T-helper 2 cell treated with Interferon-gamma antibody and Interleukin-4, amounts not matched to agents 100 ng/mL and 5 ng/mL, for 36 hours (primary cell): Measurements from ENCODE around the gene CTU2. TPM values are rescaled to one million over a fixed set of nuclear protein-coding genes. Genes with fewer than 3 reads are reported as not detected.

Experiments
- intact Hi-C: fragments of 100-400 bp; cut with micrococcal nuclease; formaldehyde crosslinking; loops from one replicate; pipeline ENCODE4 v1.15.1; 2023
- total RNA-seq: library from RNA; stranded (reverse); gene quantifications from 2 replicates; pipeline ENCODE4 v1.2.3, GENCODE V29; 2022

CTU2 gene
- total RNA-seq, 1 donor from 2014 or later, result 30.5 TPM

DNA sequence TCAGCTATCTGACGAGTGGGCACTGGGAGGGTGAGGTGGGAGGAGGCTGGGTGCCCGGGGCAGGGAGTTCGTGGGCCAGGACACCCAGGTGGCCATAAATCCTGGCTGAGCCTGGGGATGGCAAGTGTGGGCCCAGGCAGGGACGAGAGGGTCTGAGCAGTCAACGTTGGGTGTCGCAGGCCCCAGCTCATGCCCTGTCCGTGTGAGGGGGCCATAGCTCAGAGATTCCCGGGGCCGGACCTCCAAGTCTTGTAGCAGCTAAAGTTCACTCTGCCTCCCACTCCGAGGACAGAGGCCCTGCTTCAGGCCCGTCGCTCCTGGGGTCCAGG lies 34.4 kb downstream of the CTU2 start:
- intact Hi-C loops, result loop anchor here (5.0 kb wide), 1 partner anchor 62 kb away; the partner anchor contains the start of gene CDT1

- intact Hi-C loops, result loop anchor here (5.0 kb wide), 1 partner anchor 61 kb away; the partner anchor contains the start of gene CDT1
These were observed 35.1 kb downstream of the CTU2 start for GRCh38 chr16:88741368-88741767.

DNA sequence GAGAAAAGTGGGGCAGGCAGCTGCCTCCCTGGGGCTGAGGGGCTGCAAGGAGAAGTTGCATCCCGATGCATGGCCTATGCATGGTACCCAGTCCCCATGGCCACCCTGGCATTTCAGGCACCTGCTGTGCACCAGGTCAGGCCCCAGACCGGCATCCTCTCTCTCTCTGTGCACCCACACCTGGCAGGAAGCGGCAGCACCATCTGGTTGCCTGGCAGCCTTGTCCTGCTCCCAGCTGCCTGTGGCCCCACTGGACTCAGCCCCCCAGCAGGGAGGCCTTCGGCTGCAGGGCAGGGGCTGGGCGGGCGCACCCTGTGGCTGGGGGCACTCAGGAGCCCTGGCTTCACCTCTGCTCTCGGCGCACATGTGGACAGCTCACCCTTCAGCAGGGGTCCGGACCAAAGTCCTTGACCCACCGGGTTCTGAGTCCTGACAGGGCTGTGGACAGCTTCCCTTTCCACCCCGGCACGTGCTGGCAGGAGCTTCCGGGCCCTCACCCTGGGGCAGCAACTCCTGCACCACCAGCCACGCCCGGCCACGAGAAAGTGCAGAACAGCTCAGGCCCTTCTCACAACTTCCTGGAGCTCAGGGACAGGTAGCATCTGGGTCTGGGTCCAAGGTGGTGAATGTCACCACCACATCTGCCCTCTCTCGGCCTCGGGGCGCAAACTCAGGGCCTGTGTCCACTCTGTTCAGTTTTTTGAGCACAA lies 36.7 kb downstream of the CTU2 start:
- intact Hi-C loops, result loop anchor here (5.0 kb wide), 1 partner anchor 59 kb away; the partner anchor contains the start of gene CDT1

DNA sequence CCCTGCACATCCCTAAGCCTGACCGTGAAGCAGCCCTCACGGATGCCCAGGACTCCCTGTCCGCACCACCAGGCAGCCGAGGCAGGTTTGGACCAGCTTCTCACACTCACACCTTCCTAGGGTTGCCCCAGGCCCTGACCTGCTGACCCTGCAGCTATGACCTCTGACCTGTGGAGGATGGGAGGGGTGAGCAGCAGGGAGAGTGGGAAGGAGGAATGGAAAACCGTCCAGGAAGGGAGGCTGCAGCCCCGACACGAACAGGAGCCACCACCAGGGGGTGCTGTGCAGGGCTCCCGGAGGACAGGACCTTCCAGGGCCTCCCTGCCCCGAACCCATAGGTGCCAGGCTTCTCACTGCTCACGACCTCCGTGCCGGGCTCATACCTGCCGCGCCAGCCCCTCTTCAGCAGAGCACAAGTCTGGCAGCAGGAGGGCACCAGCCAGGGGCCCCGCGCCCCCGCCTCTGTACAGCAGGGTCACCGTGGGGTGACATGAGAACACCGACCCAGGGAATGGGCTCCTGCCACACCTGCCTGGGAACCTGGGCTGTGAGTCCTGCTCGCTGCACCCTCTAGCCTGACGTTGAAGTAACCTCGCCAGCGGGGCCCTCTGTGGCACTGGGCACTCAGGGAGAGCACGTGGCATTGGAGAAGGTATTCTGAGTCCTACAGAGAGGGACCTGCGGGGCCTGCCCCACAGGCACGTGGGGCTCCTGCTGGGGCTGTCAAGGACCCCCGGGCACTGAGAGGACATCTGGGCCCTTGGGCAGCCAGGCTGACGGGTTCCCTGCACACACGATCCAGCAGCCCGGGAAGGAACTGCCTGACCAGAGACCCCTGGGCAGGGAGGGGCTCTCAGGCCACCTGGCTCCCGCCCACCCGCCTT lies 37.6 kb downstream of the CTU2 start:
- intact Hi-C loops, result loop anchor here (2.0 to 5.0 kb wide), 4 partner anchors 41 to 473 kb away; partner anchors contain the start of genes CDT1, GALNS, PIEZO1 and TRAPPC2L

- intact Hi-C loops, result loop anchor here (2.0 to 5.0 kb wide), 4 partner anchors 40 to 472 kb away; partner anchors contain the start of genes CDT1, GALNS, PIEZO1 and TRAPPC2L
These were observed 38.5 kb downstream of the CTU2 start for GRCh38 chr16:88744577-88745521.

GRCh38 chr16:88746506-88746905 lies 40.2 kb downstream of the CTU2 start:
- intact Hi-C loops, result no loop called here

DNA sequence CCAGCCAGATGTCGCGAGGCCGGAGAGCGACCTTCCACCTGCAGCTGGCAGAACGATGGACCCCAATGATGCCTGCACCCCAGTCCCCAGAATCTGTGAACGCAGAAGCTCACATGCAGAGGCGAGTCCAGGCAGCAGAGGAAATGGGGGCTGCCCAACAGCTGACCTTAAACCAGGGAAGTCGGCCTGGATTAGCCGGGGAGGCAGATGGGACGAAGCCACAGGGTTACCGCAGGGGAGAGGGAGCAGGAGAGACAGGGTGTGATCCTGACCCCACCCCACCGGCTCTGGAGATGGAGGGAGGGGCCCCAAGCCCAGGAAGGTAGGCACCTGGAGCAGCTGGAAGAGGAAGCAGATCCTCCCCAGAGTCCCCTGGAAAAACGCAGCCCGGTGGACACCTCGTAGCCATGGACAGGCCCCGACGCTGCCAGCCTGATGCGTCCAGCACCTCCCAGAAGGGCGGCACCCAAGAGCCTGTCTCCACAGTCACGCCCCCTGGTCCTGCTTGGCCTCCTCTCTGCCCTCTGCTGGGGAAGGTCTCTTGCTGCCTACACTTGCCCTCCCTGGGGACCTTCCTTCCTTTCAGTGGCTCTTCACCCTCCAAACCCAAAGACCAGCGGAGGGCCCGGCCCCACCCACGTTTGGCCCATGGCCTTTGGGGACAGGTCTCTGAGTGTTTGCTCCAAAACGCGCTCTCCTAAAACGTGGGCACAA lies 41.4 kb downstream of the CTU2 start:
- intact Hi-C loops, result no loop called here

- intact Hi-C loops, result no loop called here
These were observed 42.1 kb downstream of the CTU2 start for GRCh38 chr16:88748364-88748763.

- intact Hi-C loops, result no loop called here
These were observed 43.1 kb downstream of the CTU2 start for GRCh38 chr16:88749358-88749757.

DNA sequence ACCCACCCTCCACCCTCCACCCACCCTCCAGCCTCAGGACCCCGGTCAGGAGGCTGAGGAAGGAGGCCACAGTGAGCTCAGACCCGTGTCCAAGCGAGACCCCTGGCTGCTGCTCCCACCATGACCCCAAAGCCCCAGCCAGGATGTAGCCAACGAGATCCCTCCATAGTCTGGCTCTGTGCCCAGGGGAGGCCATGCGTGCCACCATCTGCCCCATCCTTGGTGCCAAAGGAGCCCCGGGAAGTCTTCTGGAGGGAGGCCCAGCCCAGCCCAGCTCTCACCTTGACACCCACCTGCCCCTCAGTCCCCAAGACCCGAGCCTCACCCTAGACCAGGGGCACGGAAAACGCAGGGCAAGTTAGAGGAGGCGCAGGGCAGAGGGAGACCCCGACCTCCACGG lies 44.6 kb downstream of the CTU2 start:
- intact Hi-C loops, result no loop called here

DNA sequence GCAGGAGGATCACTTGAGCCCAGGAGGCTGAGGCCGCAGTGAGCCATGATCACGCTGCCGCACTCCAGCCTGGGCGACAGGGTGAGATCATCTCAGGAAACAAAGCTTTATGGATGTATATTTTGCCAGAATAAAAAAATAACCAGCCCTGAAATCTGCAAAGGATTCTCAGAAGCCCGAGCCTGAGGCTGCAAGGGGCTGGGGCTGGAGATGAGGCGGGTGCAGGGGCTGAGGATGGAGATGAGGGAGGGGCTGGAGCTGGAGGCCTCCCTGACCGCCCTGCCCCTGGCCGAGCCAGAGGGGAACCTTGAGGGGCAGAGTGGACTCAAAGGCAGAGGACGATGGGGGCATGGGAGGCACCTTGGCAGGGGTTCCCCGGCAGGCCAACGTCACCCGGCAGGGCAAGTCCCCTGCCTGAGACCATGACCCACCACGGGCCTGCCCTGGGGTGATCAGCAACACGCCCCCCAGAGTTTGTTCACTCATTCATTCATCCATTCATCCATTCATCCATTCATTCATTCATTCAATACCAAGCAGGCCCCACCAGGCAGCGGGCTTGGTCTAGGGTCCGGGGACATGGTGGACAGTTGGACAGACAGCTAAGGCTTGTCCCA lies 46.2 kb downstream of the CTU2 start:
- intact Hi-C loops, result no loop called here

DNA sequence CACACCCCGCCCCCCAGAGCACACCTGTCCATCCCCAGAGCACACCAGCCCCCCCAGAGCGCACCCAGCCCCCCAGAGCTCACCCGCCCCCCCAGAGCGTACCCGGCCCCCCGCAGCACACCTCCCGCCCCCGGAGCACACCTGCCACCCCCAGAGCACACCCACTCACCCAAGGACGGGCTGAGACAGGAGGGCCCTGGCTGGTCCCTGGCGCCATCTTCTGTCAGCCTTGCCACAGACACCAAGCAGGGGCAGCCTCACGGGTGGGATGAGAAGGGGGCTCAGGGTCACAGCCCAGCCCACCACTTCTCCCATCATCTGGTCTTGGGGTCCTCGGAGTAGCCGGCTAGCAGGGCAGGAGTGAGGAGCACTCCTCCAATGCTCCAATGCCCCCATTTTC lies 46.9 kb downstream of the CTU2 start:
- intact Hi-C loops, result no loop called here

GRCh38 chr16:88753602-88754001 lies 47.3 kb downstream of the CTU2 start:
- intact Hi-C loops, result no loop called here

- intact Hi-C loops, result no loop called here
These were observed 48.0 kb downstream of the CTU2 start for GRCh38 chr16:88754109-88754911.

DNA sequence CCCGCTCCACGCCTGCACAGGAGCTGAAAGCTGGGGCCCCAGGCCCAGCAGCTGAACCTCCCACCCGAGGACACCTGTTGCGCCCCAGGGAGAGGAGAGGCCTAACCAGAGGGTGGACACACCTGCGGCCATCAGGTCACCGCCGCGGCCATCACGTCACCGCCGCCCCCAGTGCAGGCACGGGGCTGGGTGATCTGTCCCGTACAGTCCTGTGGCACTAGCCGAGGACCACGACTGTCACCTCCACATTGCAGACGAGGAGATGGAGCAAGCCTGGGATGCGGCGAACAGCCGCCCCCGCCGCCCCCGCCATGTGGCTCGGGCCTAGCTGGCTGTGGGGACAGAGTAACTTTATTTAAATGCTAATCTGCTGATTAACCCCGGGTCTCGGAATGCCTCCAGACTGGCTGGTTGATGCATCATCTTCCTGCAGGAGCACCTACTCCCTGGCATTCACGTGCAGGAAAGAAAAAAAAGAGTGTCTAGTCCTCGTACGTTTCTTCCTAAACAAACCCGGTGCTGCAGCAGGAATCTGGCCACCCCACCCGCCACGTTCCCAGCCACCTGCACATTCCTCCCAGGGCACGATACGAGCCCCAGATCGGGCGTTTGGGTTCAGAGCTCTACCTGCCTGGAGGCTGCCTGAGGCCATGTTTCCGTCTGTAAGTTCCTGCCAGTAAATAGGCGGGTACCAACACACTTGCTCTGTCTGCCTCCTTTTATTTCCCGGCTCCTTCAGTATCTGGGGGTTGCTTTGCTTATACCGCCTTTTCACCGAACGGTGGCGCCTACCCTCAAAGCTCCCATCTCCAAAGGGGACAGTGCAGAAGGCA lies 48.8 kb downstream of the CTU2 start:
- intact Hi-C loops, result no loop called here

- intact Hi-C loops, result no loop called here
These were observed 49.6 kb downstream of the CTU2 start for GRCh38 chr16:88755745-88756443.

DNA sequence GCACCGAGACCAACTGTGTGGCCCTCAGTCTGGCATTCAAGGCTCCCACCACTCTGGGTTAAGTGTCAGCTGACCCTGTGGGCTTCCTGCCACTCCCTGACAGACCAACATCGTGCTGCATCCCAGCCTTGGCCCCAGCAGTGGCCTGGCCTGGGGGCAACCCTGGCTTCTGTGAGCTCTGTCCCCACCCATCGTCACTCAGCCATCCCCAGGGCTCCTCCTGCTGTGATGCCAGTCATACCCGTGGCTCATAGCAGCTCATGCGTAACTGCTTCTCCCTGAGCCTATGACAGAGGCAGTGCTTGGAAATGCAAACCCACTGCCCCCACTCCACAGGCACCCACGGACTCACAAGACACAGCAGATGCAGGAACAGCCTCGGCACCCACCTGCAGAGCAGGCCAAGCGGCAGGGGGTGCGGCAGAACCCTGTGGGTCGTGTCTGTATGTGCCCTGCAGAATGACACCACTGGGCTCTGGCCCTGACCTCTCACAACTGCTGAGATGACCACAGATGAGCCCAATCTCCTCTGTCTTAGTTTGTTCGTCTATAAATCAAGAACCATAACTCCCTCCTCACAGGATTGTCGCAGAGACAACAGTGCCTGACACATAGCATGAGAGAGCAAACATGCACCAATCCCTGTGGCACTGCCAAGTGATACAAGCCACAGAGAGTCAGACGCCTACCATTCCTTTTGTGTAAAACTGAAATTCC lies 52.1 kb downstream of the CTU2 start:
- intact Hi-C loops, result no loop called here
